ENCODE measurements around the gene KIAA0232. TPM values are rescaled to one million over a fixed set of nuclear protein-coding genes. Genes with fewer than 3 reads are reported as not detected.

The KIAA0232 gene
- polyA plus RNA-seq, 1 donor (not counting 4 experiments of a cell fraction or from before 2014, with no cell fraction given) = 10.0 TPM

DNA sequence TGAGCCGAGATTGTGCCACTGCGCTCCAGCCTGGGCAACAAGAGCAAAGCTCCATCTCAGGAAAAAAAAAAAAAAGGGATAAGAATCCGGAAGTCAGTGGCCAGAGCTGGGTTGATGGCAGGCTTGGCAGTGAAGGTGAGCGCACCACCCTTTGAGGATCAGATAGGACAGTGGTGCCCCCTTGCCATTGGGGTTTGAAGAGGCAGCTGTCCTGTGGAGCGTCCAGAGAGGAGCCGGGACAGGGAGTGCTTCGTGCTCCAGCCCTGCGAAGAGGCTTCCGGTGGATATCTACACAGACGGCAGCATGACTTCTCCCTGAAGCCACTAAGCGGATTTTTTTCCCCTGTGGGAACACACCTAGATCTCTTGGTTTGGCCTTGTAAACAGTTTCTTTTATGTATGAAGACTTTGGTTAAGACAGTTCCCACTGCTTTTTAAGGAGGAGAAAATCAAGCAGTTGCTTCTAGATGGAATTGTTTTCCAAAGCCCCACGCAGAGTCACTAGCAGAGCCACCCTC, 133.6 kb downstream of the KIAA0232 start:
- no peak for TF ChIP-seq EZH2 (IDR thresholded peaks at IDR 0.05; ENCODE audit: low read length)
- TF ChIP-seq, protein P1, sequence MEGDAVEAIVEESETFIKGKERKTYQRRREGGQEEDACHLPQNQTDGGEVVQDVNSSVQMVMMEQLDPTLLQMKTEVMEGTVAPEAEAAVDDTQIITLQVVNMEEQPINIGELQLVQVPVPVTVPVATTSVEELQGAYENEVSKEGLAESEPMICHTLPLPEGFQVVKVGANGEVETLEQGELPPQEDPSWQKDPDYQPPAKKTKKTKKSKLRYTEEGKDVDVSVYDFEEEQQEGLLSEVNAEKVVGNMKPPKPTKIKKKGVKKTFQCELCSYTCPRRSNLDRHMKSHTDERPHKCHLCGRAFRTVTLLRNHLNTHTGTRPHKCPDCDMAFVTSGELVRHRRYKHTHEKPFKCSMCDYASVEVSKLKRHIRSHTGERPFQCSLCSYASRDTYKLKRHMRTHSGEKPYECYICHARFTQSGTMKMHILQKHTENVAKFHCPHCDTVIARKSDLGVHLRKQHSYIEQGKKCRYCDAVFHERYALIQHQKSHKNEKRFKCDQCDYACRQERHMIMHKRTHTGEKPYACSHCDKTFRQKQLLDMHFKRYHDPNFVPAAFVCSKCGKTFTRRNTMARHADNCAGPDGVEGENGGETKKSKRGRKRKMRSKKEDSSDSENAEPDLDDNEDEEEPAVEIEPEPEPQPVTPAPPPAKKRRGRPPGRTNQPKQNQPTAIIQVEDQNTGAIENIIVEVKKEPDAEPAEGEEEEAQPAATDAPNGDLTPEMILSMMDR (optimal IDR thresholded peaks at IDR 0.05 in 1 of 3, IDR thresholded peaks at IDR 0.05 in 1 of 3, conservative IDR thresholded peaks at IDR 0.05 in 1 of 3; ENCODE audit: extremely low read depth in 1 of 3, insufficient read depth in 2 of 3, low read length in 3 of 3) = no peak
- H3K4me2 ChIP-seq (ENCODE audit: control insufficient read depth, extremely low read depth, insufficient read depth, low read depth, low read length) = peak overlapping the region; percentile 50

DNA sequence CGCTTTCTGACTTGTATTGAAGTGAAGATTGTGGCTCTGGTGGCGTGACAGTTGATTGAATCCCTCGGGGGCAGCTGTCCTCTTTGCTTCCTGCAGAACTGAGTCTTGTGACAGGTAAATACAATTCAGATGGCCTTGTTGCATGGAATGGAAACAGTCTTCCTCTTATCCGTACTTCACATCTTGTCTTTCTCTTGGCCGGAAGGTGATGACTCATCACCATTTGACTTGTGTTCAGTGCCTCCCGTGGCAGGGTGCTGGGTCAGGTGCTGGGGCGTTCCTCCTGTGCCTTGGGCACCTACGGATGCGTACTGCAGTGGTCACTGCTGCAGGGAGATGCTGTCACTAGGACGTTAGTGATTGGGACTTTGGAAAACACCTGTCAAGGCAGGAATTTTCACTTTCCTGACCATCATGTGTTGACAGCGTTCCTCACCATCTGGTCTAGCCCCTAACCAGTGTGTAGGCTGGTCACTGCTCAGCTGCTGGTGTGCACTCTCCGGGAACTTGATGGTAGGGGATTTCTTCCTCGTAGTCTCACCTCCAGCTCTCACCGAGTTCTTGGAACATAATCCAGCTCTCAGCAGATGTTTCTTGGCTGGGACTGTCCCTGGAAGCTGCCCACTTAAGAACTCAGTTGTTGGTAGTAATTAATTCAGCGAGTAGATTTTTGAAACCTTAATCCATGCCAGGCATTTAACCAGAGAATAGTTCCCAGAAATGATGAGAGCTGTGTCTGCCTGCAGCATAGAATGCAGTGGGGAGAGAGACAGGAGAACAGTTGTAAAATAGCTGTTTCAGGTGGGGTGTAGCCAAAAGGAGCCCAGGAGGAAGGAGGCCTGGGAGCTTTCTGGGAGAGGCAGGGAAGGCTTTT, 134.3 kb downstream of the KIAA0232 start:
- Histone ChIP-seq H3K27ac (ENCODE audit: control insufficient read depth, insufficient read depth, low read length) (no peak overlapping the region), H2AFZ (ENCODE audit: control insufficient read depth, low read length) (no peak overlapping the region), H3K9me1 (ENCODE audit: control insufficient read depth, extremely low read depth, insufficient read depth, low read length) (no peaks in the 10 kb centered on the region), H3K27me3 (ENCODE audit: control insufficient read depth, extremely low read depth, insufficient read depth, low read length) (no peaks in the 10 kb centered on the region), H3K4me3 (ENCODE audit: control insufficient read depth in 2 of 3, extremely low read depth in 1 of 3, insufficient read depth in 2 of 3, low read depth in 1 of 3, low read length in 3 of 3) (no peak overlapping the region), H3K4me2 (ENCODE audit: control insufficient read depth, extremely low read depth, insufficient read depth, low read depth, low read length) (peak overlapping the region; percentile 50), H4K20me1 (ENCODE audit: control insufficient read depth, extremely low read depth, insufficient read depth, low read length) (no peaks in the 10 kb centered on the region), H3K79me2 (ENCODE audit: control insufficient read depth, insufficient read depth, low read length) (no peaks in the 10 kb centered on the region), H3K36me3 (ENCODE audit: control insufficient read depth in 2 of 2, extremely low read depth in 1 of 2, insufficient read depth in 2 of 2, low read length in 2 of 2) (no peaks in the 10 kb centered on the region), H3K9ac (ENCODE audit: control insufficient read depth, extremely low read depth, insufficient read depth, low read length) (no peak overlapping the region), H3K4me1 (ENCODE audit: control insufficient read depth, extremely low read depth, insufficient read depth, low read length) (peaks cover 9% of the 10 kb centered on the region), H3K9me3 (ENCODE audit: control insufficient read depth, low read depth, low read length) (no peaks in the 10 kb centered on the region)
- peak; percentile 79 for FAIRE-seq
- dilution Hi-C loops (cut with MboI; ENCODE audit: extremely low pct_ligation_motif_present, low sequenced_read_pairs) = no loop called here
- TF ChIP-seq EZH2 (IDR thresholded peaks at IDR 0.05; ENCODE audit: low read length) = no peak
- TF ChIP-seq, protein P1 (optimal IDR thresholded peaks at IDR 0.05 in 1 of 3, IDR thresholded peaks at IDR 0.05 in 1 of 3, conservative IDR thresholded peaks at IDR 0.05 in 1 of 3; ENCODE audit: extremely low read depth in 1 of 3, insufficient read depth in 2 of 3, low read length in 3 of 3) = no peak
- peak; percentile 26 for DNase-seq (ENCODE audit: low read depth, low spot score)

More for the DNA sequence above, 133.6 kb downstream of the KIAA0232 start:
- no peaks in the 10 kb centered on the region for H3K9me1 ChIP-seq (ENCODE audit: control insufficient read depth, extremely low read depth, insufficient read depth, low read length)
- no peak overlapping the region for H3K4me3 ChIP-seq (ENCODE audit: control insufficient read depth in 2 of 3, extremely low read depth in 1 of 3, insufficient read depth in 2 of 3, low read depth in 1 of 3, low read length in 3 of 3)
- dilution Hi-C loops (cut with MboI; ENCODE audit: extremely low pct_ligation_motif_present, low sequenced_read_pairs) = no loop called here
- no peaks in the 10 kb centered on the region for H4K20me1 ChIP-seq (ENCODE audit: control insufficient read depth, extremely low read depth, insufficient read depth, low read length)
- peaks cover 9% of the 10 kb centered on the region for H3K4me1 ChIP-seq (ENCODE audit: control insufficient read depth, extremely low read depth, insufficient read depth, low read length)
- H3K27me3 ChIP-seq (ENCODE audit: control insufficient read depth, extremely low read depth, insufficient read depth, low read length) = no peaks in the 10 kb centered on the region
- H3K9me3 ChIP-seq (ENCODE audit: control insufficient read depth, low read depth, low read length) = no peaks in the 10 kb centered on the region
- H2AFZ ChIP-seq (ENCODE audit: control insufficient read depth, low read length) = no peak overlapping the region
- no peak overlapping the region for H3K27ac ChIP-seq (ENCODE audit: control insufficient read depth, insufficient read depth, low read length)
- no peak overlapping the region for H3K9ac ChIP-seq (ENCODE audit: control insufficient read depth, extremely low read depth, insufficient read depth, low read length)
- H3K36me3 ChIP-seq (ENCODE audit: control insufficient read depth in 2 of 2, extremely low read depth in 1 of 2, insufficient read depth in 2 of 2, low read length in 2 of 2) = no peaks in the 10 kb centered on the region
- no peaks in the 10 kb centered on the region for H3K79me2 ChIP-seq (ENCODE audit: control insufficient read depth, insufficient read depth, low read length)
- FAIRE-seq (no peak), DNase-seq (ENCODE audit: low read depth, low spot score) (no peak)

All from keratinocyte (primary cell).